Erythroblast (primary cell): Measurements from ENCODE around the gene SLTM.

Experiments
- DNase-seq, 2 experiments: peaks; one replicate each; lab custom pipeline; 2025; lab: John Stamatoyannopoulos, UW
- GATA1 ChIP-seq: IDR thresholded peaks from 2 replicates; pipeline ENCODE4 v1.6.1; 2011; ENCODE audit warnings: low read depth, mild to moderate bottlenecking, control low read depth, low read length, moderate library complexity
- POLR2A ChIP-seq: IDR thresholded peaks from 2 replicates; pipeline ENCODE4 v1.6.1; 2011; ENCODE audit warnings: mild to moderate bottlenecking, low read length

Gene SLTM

DNA sequence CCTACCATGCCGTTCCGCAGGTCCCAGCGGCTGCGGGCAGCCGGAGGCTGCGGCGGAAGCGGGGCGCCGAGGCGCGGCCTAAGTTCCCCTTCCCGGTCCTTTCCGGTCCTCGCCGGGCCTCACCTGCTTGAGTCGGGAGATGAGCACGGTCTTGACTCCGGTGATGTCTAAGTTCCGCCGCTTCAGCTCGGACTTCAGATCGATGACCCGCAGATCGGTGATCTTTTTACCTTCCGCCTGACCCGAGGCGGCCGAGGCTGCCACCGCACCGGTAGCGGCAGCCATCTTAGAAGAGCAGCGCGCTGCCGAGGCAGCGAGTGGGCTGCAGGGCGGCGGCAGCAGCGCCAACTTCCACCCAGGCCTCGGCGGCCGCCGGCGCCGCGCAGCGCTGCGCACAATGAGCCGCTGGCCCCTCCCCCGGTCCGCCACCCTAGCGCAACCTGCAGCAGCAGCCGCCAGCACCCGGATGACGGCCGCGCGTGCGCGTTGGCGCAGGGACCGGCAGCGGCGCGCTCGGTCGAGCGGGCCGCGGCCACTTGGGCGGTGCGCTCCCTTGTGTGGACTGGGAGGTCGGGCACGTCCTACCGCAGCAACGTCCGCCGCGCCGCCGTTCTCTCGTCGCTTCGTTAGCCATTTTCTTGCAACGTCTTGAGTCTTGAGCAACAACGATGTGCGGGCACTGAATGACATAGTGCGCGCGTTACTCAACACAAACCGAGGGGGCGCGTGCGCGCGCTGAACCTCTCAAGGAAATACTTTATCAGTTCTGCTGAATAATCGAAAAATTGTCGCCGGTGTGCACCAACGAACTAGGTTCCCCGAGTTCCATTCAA lies at the start of gene SLTM:
TSS of gene SLTM (minus strand) at position 399 of the 833 bp plus-strand sequence. CDS start at position 285, 114 bp downstream.
- TF ChIP-seq GATA1 (no peak), POLR2A (peak; percentile 99)
- DNase-seq, result peak; percentile 98

DNA sequence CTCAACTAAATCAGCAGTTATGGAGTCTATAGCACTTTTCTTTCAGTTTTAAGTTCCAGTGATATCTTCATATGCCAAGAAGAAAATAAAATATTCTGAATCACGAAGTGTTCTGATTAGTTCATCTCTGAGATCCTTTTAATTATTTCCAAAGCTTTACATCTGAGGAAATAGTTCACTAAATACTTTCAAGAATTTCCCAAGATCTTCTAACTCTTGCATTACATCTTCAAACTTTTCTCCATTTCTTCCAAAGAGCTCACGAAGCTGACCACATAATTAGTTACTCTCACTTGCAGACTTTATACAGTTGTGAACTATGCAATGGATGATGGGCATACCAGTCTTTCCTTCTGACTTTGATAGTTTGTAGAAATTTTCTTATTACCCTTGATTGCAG lies 49.8 kb upstream of the SLTM start:
- no peak for DNase-seq
- TF ChIP-seq POLR2A (no peak), GATA1 (no peak)

DNA sequence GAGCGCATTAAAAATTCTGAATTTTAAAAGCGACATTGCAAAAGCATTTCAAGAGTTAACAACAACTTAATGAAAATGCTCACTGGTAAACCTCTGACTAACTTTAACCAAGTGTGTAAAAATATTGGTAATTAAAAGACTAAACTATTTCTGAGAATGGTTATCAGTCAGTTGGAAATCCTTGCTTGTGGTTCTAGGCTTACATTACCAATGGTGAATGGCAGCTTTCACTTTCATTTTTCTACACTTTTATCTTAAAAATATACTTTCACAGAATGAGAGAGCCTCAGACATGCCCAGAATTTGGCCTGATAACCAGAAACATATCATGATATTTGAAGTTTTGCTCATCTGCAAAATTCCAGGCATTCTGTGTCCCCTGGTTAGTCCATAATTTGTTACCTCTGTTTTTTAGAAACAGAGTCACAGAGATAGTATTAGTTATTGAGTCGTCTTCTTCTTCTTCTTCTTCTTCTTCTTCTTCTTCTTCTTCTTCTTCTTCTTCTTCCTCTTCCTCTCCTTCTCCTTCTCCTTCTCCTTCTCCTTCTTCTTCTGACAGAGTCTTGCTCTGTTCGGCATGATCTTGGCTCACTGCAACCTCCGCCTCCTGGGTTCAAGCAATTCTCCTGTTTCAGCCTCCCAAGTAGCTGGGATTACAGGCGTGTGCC lies 48.5 kb upstream of the SLTM start:
- DNase-seq, result peak; percentile 33 to 55
- TF ChIP-seq POLR2A (no peak), GATA1 (no peak)

- DNase-seq, result peak; percentile 60 to 72
- TF ChIP-seq GATA1 (no peak), POLR2A (no peak)
Measured at GRCh38 chr15:58980351-58980939, 47.0 kb upstream of the SLTM start.

GRCh38 chr15:58977887-58978286 lies 44.4 kb upstream of the SLTM start:
- TF ChIP-seq GATA1 (no peak), POLR2A (no peak)
- no peak for DNase-seq

- no peak for TF ChIP-seq GATA1
- TF ChIP-seq POLR2A, result no peak
- no peak for DNase-seq
Measured at GRCh38 chr15:58967479-58967878, 34.0 kb upstream of the SLTM start.

- no peak for DNase-seq
- no peak for TF ChIP-seq POLR2A
- no peak for TF ChIP-seq GATA1
Measured at GRCh38 chr15:58966698-58967097, 33.2 kb upstream of the SLTM start.

DNA sequence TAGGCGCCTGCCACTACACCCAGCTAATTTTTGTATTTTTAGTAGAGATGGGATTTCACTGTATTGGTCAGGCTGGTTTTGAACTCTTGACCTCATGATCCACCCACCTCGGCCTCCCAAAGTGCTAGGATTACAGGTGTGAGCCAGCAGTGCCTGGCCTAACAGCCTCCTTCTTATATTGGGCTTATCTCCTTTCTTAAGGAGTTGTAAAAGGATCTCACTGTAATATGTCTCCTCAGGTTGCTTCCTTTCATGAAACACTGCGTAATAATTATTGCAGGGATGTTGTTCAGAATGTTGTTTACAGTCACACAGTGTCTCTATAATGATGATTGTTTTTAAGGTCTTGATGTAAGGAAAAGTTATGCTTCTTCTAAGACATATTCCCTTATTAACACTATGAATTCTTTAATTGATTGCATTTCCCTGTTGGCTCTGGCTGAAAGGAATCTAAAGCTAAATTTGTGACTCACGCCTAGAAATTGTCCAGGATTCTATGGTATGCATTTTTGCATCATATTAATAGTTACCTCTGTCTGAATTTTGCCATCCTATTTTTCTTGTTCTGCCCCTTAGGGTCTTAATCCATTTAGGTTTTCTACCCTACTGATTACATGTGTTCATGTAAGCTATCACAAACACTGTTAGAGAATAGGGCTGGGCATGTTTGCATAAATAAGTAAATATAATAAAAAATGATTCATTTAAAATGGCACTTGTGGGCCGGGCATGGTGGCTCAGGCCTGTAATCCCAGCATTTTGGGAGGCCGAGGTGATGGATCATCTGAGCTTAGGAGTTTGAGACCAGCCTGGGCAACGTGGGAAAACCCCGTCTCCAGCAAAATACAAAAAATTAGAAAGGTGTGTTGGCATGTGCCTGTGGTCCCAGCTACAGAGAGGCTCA lies 29.4 kb upstream of the SLTM start:
- TF ChIP-seq GATA1 (no peak), POLR2A (no peak)
- DNase-seq, result no peak

DNA sequence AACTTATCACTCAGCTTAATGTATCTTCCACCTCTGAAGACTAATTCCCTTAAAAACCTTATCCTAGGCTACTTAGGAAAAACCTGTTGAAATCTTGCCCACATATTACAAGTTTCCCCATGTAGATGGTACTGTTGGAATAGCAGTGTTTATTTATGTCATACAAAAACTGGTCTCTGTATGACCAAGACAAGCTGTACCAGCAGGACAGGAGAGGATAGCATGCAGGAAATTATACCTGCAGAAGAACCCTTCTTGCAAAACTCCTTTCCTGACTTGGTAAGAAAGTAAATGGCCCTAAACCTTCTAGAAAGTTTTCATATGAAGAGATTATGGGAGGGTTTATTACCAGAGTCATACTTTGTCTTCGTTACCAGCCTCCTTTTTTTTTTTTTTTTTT lies 28.7 kb upstream of the SLTM start:
- no peak for DNase-seq
- TF ChIP-seq POLR2A (no peak), GATA1 (no peak)

DNA sequence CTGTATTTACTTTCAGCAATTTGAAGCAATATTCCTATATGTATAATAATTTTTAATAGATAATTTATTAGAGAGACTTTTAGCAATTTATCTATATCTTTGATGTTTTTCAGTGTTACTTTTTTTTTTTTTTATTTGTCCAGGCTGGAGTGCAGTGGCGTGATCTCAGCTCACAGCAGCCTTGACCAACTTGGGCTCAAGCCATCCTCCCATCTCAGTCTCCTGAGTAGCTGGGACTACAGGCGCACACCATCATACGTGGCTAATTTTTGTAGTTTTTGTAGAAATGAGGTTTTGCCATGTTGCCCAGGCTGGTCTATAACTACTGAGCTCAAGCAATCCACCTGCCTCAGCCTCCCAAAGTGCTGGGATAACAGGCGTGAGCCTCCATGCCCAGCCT lies 25.3 kb upstream of the SLTM start:
- no peak for TF ChIP-seq POLR2A
- no peak for TF ChIP-seq GATA1
- DNase-seq, result no peak

DNA sequence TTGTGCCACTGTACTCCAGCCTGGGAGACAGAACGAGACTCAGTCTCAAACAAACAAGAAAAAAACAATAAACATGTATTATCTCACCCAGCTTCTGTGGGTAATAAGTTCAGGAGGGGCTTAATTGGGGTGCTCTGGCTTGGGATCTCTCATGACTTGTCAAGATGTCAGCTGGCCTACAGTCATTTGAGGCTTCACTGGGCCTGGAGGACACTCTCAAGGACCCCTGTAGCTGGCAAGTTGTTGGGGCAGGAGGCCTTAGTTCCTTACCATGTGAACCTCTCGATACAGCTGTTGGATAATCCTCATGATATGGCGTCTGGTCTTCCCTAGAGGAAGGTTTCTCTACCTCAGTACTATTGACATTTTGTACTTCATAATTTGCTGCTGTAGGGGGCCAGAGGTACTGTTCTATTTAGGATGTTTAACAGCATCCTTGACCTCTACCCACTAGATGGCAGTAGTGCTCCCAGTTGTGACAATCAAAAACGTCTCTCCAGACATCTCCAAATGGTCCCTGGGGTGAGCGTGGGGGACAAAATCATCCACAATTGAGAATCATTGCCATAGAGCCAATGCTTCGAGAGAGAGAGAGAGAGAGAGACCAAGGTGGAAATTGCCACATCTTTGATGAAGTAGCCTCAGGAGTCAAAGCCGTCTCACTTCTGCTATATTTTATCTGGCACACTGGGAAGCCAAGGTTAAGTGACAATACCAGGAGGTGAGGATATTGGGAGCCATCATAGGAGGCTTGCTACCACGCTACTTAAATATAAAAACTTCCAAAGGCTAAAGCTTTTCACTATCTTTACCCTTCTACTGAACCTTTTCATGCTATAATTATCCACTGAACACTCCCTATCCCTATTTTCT lies 23.9 kb upstream of the SLTM start:
- TF ChIP-seq POLR2A, result no peak
- no peak for TF ChIP-seq GATA1
- peak; percentile 70 to 80 for DNase-seq

DNA sequence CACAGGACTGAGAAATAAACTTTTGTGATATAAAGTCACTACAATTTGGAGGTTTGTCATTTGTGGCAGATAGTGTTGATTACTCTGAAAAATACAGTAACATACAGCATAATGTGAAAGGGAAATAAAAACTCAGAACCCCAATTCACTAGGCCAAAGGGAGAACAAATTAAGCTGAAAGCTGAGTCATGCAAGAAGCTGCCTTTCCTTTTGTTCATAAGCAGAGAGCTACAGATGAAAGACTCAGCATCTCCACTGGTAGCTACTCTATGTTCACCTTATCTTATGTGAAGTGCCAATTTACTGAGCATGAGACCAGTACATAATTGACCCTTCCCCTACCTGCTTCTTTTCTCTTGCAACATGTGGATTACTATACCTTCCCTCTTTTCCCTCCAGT lies 19.3 kb upstream of the SLTM start:
- DNase-seq, result no peak
- no peak for TF ChIP-seq POLR2A
- no peak for TF ChIP-seq GATA1
